ENCODE measurements around the gene MZB1. TPM values are rescaled to one million over a fixed set of nuclear protein-coding genes. Genes with fewer than 3 reads are reported as not detected.
"Not testable (repeated sequence)": the region's sequence is repeated elsewhere in the genome, so short reads cannot be mapped to it uniquely, and the experiment has no call there.

MZB1 gene
- total RNA-seq, 1 donor from 2014 or later: 1.6 TPM

DNA sequence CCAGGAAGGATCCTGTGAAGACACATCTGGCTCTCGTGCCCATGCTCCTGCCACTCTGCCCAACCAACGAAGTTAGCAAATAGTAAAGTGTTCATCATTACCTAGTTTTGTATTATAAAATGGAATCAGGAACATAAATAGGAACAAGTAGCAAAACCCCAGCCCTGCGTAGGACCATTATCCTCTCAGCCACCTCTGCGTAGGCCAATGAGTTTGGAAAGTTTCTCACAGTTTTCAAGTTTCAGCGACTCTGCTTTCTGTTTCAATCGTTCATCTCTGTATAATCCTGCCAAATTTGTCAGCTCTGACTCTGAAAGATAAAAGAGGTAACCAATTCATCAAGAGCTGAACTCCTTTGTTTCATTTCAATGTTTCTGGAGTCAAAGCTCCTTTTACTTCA is 24.2 kb upstream of the MZB1 start:
- intact Hi-C loops (cut with micrococcal nuclease): no loop called here
- DNase-seq (no peak), ATAC-seq (no peak)

GRCh38 chr5:139413153-139413552 is 23.4 kb upstream of the MZB1 start:
- intact Hi-C loops (cut with micrococcal nuclease): no loop called here
- no peak for DNase-seq
- ATAC-seq: no peak

DNA sequence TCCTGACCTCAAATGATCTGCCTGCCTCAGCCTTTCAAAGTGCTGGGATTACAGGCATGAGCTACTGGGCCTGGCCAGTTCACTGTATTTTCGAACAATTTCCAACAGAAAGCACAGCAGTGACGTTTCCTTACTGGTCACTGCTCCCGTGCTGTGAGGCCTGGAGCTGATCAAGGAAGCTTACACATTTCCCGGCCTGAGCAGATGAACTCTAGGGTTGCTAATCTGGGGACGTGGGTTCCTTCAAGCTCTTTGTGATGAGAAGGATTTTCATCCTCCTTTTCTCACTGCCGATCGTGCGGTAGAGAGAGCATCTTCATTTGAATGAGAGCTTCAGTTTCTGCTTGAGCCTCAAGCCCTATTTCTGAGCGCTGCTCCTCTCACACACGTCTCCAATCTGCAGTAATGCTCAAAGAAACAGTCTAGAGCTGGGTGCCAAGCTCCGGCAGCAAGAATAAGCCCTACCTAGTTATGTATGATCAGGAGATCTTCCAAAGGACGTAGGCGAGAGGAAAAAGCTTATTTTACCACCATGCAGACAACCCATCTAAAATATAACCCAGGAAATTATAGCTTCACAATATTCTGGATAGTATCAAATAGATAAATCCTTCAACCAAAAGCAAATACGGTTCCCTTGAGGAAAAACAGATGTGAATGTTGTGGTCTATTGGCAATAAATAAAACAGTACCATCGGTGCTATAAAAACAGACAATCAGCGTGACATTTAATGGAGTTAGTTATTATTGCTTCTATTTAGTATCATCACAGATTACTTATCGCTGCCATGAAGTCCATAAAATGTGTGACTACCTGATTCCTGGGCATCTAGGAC is 21.5 kb upstream of the MZB1 start:
- intact Hi-C loops (cut with micrococcal nuclease): no loop called here
- no peak for ATAC-seq
- DNase-seq: no peak

DNA sequence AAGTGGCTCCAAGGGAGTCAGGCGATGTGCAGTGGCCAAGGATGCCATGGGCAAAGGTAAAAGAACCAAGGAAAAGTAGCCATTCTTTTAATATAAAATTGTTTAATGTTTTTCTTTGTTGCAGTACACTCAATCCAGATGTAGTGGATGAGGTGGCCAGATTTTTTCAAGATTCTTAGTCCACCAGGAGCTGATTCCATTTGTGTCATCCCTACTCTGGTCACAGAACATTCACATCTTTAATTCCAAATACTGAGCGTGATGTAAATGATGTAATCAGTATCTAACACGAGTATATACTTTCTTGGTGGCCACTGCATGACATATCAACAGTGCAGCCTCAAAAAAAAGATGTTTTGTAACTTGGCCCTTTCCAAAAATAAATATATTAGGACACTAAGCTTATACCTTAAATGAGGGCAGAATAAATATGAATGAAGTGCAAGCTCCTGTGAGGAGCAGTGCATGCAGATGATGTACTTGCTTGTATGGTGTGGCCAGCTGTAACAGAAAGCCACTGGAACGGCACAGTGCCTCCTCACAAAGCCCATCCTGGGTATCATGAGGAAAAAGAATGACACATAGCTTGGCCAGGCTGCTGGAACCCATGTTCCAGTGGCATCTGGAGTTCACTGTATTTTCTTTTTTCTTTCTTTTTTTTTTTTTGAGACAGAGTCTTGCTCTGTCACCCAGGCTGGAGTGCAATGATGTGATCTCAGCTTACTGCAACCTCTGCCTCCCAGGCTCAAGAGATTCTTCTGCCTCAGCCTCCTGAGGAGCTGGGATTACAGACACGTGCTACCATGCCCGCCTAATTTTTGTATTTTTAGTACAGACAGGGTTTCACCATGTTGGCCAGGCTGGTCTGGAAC is 20.6 kb upstream of the MZB1 start:
- DNase-seq (no peak), ATAC-seq (no peak)
- intact Hi-C loops (cut with micrococcal nuclease): no loop called here

GRCh38 chr5:139409116-139409515 is 19.4 kb upstream of the MZB1 start:
- intact Hi-C loops (cut with micrococcal nuclease); DNase-seq; ATAC-seq: not testable (repeated sequence)

DNA sequence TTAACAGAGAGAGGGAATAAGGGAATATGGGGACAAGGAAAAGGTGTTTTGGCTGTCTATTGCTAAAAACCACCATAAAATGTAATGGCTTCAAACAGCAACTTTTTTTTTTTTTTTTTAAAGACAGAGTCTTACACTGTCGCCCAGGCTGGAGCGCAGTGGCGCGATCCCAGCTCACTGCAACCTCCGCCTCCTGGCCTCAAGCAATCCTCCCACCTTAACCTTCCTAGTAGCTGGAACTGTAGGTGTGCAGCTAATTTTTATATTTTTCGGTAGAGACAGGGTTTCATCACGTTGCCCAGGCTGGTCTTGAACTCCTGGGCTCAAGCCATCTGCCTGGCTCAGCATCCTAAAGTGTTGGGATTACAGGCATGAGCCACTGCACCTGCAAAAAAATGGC is 18.5 kb upstream of the MZB1 start:
- ATAC-seq: no peak
- intact Hi-C loops (cut with micrococcal nuclease): no loop called here

DNA sequence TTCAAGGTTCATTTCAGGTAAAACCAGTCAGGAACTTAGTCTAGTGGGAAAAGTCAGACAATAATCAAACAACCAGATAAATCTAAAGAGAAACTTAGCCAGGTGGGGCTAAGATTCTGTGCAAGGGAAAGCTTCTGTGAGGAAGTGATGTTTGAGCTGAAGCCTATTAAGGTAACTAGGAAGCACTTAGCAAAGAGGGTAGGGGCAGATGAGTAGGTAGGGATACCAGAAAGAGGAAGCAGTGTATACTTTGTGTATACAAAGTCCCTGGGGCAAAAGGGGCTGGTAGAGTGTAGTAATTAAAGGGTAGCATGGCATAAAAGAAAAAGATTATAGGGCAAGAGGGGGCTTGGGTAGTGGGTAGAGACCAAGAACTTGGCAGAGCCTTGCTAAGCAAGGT is 17.8 kb upstream of the MZB1 start:
- ATAC-seq (no peak), DNase-seq (no peak)
- intact Hi-C loops (cut with micrococcal nuclease): no loop called here

More for the DNA sequence above, 18.5 kb upstream of the MZB1 start:
- no peak for DNase-seq

DNA sequence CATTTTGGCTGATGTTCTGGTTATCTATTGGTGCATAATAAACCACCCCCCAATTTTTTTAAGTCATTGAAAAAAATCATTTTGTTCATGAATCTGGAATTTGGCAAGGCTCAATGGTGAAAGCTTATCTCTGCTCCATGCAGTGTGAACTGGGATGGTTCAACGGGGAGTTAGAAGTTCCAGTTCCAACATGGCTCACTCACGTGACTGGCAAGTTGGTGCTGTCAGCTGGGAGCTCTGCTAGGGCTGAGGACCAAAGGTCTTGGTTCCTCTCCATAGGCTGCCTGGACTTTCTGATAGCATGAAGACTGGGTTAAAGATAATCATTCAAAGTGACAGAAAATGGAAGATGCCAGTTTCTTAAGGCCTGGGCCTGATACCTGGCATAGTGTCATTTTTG is 17.2 kb upstream of the MZB1 start:
- DNase-seq (no peak), ATAC-seq (no peak)
- intact Hi-C loops (cut with micrococcal nuclease): no loop called here

DNA sequence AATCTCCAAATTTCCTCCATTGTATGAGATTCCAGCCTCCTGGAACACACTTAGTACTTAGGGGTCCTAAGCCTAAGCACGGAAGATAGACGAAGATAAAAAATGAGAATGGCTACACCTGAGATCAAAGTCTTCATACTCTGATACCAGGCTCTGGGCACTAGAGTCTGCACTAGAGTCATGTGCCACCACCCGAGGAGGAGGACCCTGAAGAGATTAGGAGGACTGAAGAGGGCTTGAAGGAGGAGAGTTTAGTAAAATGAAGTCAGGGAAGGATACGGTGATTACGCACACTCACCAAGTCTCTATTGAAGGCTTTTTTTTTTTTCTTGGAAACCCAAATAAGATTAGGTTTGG is 14.7 kb upstream of the MZB1 start:
- ATAC-seq (no peak), DNase-seq (no peak)
- intact Hi-C loops (cut with micrococcal nuclease): no loop called here

DNA sequence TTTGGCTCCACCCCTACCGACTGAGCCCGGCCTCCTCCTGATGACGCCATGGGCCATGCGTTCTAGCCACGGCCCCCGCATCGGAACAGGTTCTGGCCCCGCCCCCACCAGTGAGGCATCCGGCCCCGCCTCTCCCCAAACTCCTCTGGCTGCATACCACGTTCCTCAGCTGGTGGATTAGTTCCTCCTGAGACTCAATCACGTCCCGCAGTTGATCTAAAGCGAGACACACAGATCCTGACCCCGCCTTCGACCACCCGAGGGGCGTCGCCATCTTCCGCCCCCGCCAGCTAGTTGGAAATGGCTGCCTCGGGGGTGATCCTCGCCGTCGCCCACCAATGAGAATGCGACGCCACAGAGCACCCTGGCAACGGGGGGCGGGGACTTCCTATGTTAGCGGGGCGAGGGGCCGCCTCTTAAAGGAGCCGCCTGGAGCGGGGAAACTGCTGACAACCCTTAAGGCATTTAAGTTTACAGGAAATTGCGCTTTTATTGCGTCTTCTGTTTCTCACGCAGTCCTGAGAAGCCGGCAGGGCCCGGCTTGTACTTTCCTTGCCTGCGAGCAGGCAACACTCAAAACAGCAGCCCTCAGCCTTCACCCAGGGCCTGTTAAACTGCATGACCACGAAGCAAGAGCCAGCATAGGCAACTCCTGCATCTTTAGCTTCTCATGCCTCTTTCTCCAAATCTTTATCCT is 14.2 kb upstream of the MZB1 start, which contains the start of gene SPATA24:
TSS of gene SPATA24 (minus strand) at position 303 of the 697 bp plus-strand sequence. CDS start at position 274, 29 bp downstream.
- intact Hi-C loops (cut with micrococcal nuclease): no loop called here
- ATAC-seq (peak; percentile 96), DNase-seq (peak; percentile 98)

DNA sequence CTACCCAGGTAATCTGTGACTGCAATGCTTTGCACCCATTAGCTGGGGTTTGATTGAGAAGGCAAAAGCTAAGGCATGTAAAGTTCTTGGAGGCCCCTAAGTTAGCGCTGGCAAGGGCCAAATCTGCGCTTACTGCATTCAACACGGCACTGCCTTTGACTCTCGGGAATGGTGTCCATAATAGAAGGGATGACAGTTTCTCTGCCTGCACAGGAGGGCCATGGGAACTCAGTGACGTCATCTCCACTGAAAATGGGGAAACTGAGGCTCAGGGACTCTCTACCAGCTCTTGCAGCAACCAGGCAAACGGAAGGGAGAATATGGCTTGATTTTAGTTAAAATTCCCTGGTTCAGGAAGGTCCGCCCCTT is 13.7 kb upstream of the MZB1 start:
- peak; percentile 5 for ATAC-seq

GRCh38 chr5:139402561-139403158 is 12.9 kb upstream of the MZB1 start:
- intact Hi-C loops (cut with micrococcal nuclease): no loop called here
- ATAC-seq: no peak
- no peak for DNase-seq

More for the DNA sequence above, 13.7 kb upstream of the MZB1 start:
- DNase-seq: no peak
- intact Hi-C loops (cut with micrococcal nuclease): no loop called here

DNA sequence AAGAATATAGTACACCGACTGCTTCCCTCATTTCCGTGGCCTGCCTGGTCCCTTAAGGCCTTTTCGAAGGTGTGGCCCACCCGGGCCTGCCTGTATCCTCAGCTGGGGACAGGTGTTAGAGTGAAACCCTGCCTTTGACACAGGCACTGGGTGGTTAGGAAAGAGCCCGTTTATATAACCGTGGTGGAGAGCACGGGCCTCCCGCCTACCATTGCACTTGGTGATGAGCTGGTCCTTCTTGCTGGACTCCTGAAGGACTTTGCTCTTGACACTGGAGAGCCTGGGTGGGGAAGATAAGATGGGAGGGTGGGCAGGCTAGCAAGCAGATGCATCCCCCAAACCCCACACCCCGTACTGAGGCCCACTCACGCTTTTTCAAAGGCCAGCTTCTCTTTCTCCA is 11.8 kb upstream of the MZB1 start:
- intact Hi-C loops (cut with micrococcal nuclease): no loop called here
- DNase-seq (no peak), ATAC-seq (no peak)

DNA sequence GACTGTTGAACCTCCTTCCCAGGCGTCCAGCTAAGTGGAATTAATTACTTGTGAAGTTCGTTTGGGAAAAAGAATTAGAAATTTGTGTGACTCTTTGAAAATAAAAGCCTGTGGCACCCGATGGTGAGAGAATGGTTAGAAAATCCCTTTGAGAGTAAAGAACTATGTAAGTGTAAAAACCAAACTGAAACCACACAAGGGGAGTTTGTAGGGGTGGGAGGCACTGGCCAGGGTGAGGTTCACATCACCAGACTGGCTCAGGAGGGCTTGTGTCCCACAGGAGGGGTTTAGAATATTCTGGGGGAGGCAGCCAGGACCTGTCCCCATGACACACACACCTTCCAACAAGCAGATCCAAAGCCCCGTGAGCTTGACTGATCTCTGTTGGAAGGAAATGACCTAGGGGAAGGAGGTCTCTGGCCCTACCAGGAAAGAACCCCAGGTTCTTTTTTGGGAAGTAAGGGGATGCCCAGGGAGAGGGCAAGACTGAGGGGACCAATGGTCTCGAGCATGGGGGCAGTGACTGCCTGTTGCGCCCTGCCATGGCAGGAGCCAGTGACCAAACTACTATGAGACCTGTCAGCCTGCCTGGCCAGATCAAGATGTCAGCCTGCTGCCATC is 9.9 kb upstream of the MZB1 start:
- DNase-seq: no peak
- ATAC-seq: no peak

DNA sequence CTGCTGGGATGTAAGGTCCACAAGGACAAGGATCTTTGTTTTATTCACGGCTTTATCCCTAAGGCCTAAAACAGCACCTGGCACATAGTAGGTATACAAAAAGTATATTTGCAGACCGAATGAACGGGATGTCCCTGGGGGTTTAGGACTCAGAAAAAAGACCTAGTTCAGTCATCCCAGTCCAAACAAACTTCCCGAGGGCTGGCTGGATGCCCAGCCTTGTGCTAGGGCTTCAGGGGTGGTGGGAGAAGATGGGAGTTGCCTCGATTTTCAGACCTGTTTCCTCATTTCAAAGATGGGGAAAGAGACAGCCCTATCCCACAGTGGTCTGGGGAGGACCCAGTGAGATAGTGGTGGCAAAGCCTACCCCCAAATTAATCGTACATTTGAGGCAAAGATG is 8.2 kb upstream of the MZB1 start:
- intact Hi-C loops (cut with micrococcal nuclease): no loop called here
- no peak for DNase-seq
- no peak for ATAC-seq

More for the DNA sequence above, 9.9 kb upstream of the MZB1 start:
- intact Hi-C loops (cut with micrococcal nuclease): no loop called here

DNA sequence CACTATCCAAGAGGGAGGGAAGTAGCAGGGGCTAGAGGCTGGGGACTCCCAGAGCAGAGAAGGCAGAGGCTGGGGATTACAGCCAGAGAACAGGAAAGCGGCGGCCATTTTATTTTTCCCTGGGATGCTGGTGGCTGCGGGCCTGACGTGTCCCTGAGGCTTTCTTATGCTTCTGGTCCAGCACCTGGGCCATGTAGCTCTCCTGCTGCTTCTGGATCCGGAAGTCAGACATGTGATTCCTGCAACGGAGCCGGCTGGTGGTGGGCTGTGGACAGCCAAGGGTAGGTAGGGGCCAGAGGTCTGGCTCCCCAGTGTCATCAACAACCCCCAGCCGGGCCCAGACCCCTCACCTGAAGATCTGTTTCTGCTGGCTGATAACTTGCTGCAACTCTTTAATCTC is 7.0 kb upstream of the MZB1 start:
- DNase-seq (peak; percentile 21), ATAC-seq (no peak)
- intact Hi-C loops (cut with micrococcal nuclease): no loop called here

GRCh38 chr5:139395844-139396640 is 6.3 kb upstream of the MZB1 start:
- ATAC-seq: peak; percentile 24

More at GRCh38 chr5:139395844-139396640, 6.3 kb upstream of the MZB1 start:
- intact Hi-C loops (cut with micrococcal nuclease): no loop called here
- peak; percentile 47 for DNase-seq
